Neutrophil (primary cell): ENCODE results near the gene ZNF407.

Experiments
- H3K27ac ChIP-seq: fragments of 200-600 bp; sonication (generic); 2 replicates; pipeline ENCODE4 v1.5.1; 2016; ENCODE audit warnings: mild to moderate bottlenecking, moderate library complexity
- H3K27me3 ChIP-seq: fragments of 200-600 bp; sonication (generic); 2 replicates; pipeline ENCODE4 v1.6.0; 2016; ENCODE audit warnings: mild to moderate bottlenecking
- H3K36me3 ChIP-seq: fragments of 200-600 bp; sonication (generic); 2 replicates; pipeline ENCODE4 v1.5.1; 2017
- H3K4me1 ChIP-seq, 2 experiments: fragments of 200-600 bp in 1 of 2; sonication (generic) in 1 of 2; 1 replicate in 1 of 2; 2 replicates in 1 of 2; pipeline versions ENCODE4 v1.5.1 to v1.6.1; 2013 to 2016; ENCODE audit warnings: low read depth in 1 of 2, low read length in 1 of 2, mild to moderate bottlenecking in 1 of 2, moderate library complexity in 1 of 2; ENCODE audit not compliant: control insufficient read depth in 1 of 2, insufficient read depth in 1 of 2
- H3K4me3 ChIP-seq, 2 experiments: fragments of 200-600 bp in 1 of 2; sonication (generic) in 1 of 2; 1 replicate in 1 of 2; 2 replicates in 1 of 2; pipeline ENCODE4 v1.5.1; 2013 to 2016; ENCODE audit warnings: low read depth in 1 of 2, low read length in 1 of 2, mild to moderate bottlenecking in 1 of 2, moderate library complexity in 1 of 2
- H3K9me3 ChIP-seq: fragments of 200-600 bp; sonication (generic); 2 replicates; pipeline ENCODE4 v1.5.1; 2016
- CTCF ChIP-seq: fragments of 200-600 bp; sonication (generic); IDR thresholded peaks from 2 replicates; pipeline ENCODE4 v1.5.1; 2016; ENCODE audit warnings: antibody characterized with exemption

The ZNF407 gene

GRCh38 chr18:74947875-74948274, 350.2 kb downstream of the ZNF407 start:
- H3K36me3 ChIP-seq: no peaks in the 10 kb centered on the region
- no peak overlapping the region for H3K27ac ChIP-seq
- TF ChIP-seq CTCF: no peak
- H3K4me3 ChIP-seq: no peak overlapping the region
- H3K4me1 ChIP-seq: no peaks in the 10 kb centered on the region
- no peaks in the 10 kb centered on the region for H3K9me3 ChIP-seq
- no peaks in the 10 kb centered on the region for H3K27me3 ChIP-seq

- Histone ChIP-seq H3K36me3 (no peaks in the 10 kb centered on the region), H3K27me3 (no peaks in the 10 kb centered on the region), H3K27ac (no peak overlapping the region), H3K9me3 (no peaks in the 10 kb centered on the region), H3K4me3 (no peak overlapping the region), H3K4me1 (no peaks in the 10 kb centered on the region)
- TF ChIP-seq CTCF: no peak
Measured at GRCh38 chr18:74949611-74950010, 351.9 kb downstream of the ZNF407 start.

DNA sequence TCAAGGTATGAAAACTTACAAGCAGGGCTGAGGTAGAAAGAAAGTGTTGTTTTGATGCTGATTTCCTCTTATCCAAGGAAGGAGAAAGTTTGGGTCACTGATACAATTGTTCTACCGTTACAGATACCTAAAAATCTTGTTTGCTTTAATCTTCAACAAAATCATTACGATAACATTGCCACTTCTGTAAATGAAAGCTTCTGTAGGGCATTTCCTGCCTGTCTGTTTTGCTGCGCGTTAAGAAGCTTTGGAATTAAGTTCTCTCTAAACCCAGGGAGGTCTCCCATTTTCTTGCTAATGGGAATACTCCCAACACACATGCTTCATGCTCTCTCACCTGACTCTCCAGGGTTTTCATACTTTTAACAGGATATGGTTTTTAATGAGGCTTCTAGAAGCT, 352.8 kb downstream of the ZNF407 start:
- TF ChIP-seq CTCF: no peak
- Histone ChIP-seq H3K27ac (no peak overlapping the region), H3K9me3 (no peaks in the 10 kb centered on the region), H3K27me3 (no peaks in the 10 kb centered on the region), H3K4me3 (no peak overlapping the region), H3K36me3 (no peaks in the 10 kb centered on the region), H3K4me1 (no peaks in the 10 kb centered on the region)

DNA sequence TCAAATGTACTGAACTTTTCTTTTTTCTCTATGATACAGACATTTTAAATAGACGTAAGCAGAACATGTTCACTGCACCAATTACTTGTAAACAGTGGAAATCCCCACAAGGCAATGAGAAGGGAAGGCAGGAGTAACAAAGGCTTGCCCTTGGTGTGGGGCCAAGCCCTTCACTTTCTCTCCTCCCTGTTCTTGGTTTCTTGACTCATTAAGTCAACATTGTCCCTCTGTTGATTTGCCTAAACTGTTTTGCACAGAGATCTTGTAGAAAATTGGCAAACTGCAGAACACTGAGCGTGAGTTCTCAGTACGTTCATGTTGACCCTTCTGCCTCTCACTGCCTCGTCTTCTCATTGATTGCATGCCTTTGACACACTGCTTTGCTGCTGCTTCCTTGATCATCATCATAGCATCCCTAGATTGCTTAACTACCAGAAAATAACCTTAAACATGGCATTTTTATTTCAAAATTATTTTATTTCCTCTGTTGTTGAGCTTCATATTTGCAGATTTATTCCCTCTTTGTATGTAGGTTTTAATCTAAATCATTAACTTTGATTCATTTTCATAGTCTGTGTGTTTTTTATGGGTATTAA, 353.6 kb downstream of the ZNF407 start:
- no peaks in the 10 kb centered on the region for H3K27me3 ChIP-seq
- no peak overlapping the region for H3K27ac ChIP-seq
- no peaks in the 10 kb centered on the region for H3K36me3 ChIP-seq
- H3K9me3 ChIP-seq: no peaks in the 10 kb centered on the region
- no peak for TF ChIP-seq CTCF
- H3K4me3 ChIP-seq: no peak overlapping the region
- H3K4me1 ChIP-seq: no peaks in the 10 kb centered on the region

GRCh38 chr18:74957588-74958224, 360.0 kb downstream of the ZNF407 start:
- TF ChIP-seq CTCF: no peak
- H3K4me3 ChIP-seq: no peak overlapping the region

More at GRCh38 chr18:74957588-74958224, 360.0 kb downstream of the ZNF407 start:
- no peaks in the 10 kb centered on the region for H3K27me3 ChIP-seq
- H3K9me3 ChIP-seq: no peaks in the 10 kb centered on the region
- H3K36me3 ChIP-seq: peaks cover 11% of the 10 kb centered on the region
- H3K4me1 ChIP-seq: no peaks in the 10 kb centered on the region
- H3K27ac ChIP-seq: no peak overlapping the region
